Choroid plexus epithelial cell (primary cell): Measurements from ENCODE around the gene CELA2A.
"Not testable (repeated sequence)": the region's sequence is repeated elsewhere in the genome, so short reads cannot be mapped to it uniquely, and the experiment has no call there.

Experiments used
- DNase-seq: peaks from one replicate; pipeline ENCODE4 v3.0.0-alpha.2; 2010; ENCODE audit warnings: low read depth
- H3K4me3 ChIP-seq: 2 replicates; pipeline ENCODE4 v1.5.1; 2011; ENCODE audit warnings: low read depth, mild to moderate bottlenecking, control low read depth, low read length, moderate library complexity
- CTCF ChIP-seq: conservative IDR thresholded peaks from 2 replicates; pipeline ENCODE4 v1.5.1; 2011; ENCODE audit warnings: low read depth, mild to moderate bottlenecking, control low read depth, inconsistent platforms, low read length, moderate library complexity

The CELA2A gene

GRCh38 chr1:15472587-15472986 lies 16.1 kb downstream of the CELA2A start:
- DNase-seq = no peak
- no peak overlapping the region for H3K4me3 ChIP-seq

DNA sequence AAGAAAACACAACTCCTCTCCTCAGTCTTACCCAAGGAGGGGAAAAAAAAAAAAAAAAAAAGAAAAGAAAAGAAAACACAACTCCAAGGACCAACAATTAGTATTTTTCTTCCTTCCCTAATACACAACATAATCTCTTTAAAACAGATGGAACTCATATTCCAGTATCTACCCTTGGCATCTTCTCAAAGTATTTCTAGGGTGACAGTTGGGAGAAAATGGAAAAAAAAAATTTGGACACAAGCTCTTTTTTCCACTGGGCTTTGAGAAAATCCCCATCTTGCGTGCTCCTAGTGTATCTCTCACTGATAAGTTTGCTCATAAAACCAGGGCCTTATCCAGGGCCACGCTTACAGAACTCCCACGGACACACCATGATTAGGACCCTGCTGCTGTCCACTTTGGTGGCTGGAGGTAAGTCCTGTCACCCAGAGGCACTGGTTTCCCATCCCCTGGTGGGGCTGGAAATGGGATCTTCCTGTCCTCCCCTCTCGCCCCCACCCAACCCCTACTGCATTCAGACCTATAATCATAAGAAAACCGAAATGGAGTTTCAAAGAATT lies 19.3 kb downstream of the CELA2A start, which contains the start of gene CELA2B:
CELA2B (plus strand) TSS at position 353 of the 563 bp plus-strand sequence; CDS start at position 375, 22 bp downstream.
- no peak for TF ChIP-seq CTCF
- DNase-seq = no peak
- no peak within 1 kb of the TSS for H3K4me3 ChIP-seq

More at GRCh38 chr1:15472587-15472986, 16.1 kb downstream of the CELA2A start:
- TF ChIP-seq CTCF = no peak

GRCh38 chr1:15476927-15477326 lies 20.4 kb downstream of the CELA2A start:
- DNase-seq = no peak
- H3K4me3 ChIP-seq = no peak overlapping the region
- no peak for TF ChIP-seq CTCF

- DNase-seq = no peak
- no peak for TF ChIP-seq CTCF
- H3K4me3 ChIP-seq = no peak overlapping the region
Observed at GRCh38 chr1:15477646-15478212, 21.2 kb downstream of the CELA2A start.

DNA sequence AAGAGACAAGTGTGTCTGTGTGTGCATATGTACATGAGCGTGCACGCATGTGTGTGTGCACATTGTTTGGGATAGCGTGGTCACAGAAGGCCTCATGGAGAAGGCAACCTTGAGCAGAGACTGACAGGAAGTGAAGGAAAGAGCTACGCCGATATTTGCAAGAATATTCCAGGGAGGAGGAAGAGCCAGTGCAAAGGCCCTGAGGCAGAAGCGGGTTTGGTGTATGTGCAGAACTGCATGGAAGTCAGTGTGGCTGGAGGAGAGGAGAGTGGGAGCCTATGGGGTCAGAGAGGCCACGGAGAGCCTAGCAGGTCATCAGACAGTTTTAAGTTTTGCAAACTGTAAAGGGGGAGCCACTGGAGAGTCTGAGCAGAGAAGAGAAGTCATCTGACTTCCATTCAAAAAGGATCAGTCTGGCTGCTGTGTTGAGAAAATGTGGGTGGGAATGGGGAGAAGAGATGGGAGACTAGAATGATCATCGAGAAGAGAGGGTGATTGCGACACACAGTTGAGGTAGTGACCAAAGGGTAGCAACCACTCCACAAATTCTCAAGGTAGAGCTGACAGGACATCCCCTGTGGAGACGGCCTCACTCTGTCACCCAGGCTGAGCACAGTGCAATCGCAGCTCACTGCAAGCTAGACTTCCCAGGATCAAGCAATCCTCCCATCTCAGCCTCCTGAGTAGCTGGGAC lies 23.3 kb downstream of the CELA2A start:
- no peak overlapping the region for H3K4me3 ChIP-seq
- no peak for TF ChIP-seq CTCF
- DNase-seq = no peak

- not testable (repeated sequence) for DNase-seq, H3K4me3 ChIP-seq
Observed at GRCh38 chr1:15482455-15482854, 25.9 kb downstream of the CELA2A start.

GRCh38 chr1:15482983-15483543 lies 26.5 kb downstream of the CELA2A start:
- H3K4me3 ChIP-seq, DNase-seq: not testable (repeated sequence)

GRCh38 chr1:15483971-15484370 lies 27.4 kb downstream of the CELA2A start:
- no peak for DNase-seq
- no peak for TF ChIP-seq CTCF
- no peak overlapping the region for H3K4me3 ChIP-seq

DNA sequence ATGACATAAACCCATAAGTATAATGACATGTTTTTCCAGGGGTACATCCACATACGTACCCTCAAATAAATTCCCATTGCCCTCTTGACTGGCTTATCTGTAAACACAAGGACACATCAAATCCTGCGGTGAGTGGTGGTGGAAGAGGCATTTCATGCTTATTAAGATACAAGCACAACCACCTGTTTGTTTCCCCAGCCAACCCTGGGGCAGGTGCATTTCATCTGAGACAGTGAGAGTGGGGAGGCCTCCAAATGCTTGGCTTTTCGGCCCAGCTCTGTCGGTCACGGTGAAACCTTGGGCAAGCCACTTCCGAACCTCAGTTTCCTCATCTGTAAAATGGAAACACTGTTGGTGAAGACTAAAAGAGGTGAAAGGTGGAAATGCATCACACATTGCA lies 27.9 kb downstream of the CELA2A start:
- not testable (repeated sequence) for H3K4me3 ChIP-seq, DNase-seq
